Gastroesophageal sphincter (tissue), 4 donors: ENCODE results near the gene CREB1. TPM values are rescaled to one million over a fixed set of nuclear protein-coding genes. Genes with fewer than 3 reads are reported as not detected.
A peak's percentile ranks its signal among the peaks of the same experiment; 100 is the strongest.

Experiments used
- ATAC-seq: fragments of 150-250 bp; one replicate; pipeline ENCODE4 v1.9.1; 2016; ENCODE audit warnings: mild to moderate bottlenecking, moderate library complexity
- H3K27ac ChIP-seq, 4 donors: fragments of 200-600 bp; sonication (generic) in 3 of 4; 1 replicate in 3 of 4; 2 replicates in 1 of 4; pipeline ENCODE4 v1.5.1; 2016 to 2019
- H3K27me3 ChIP-seq: fragments of 200-600 bp; sonication (generic); one replicate; pipeline ENCODE4 v1.5.1; 2019
- H3K36me3 ChIP-seq, 2 donors: fragments of 200-600 bp; sonication (generic); one replicate each; pipeline ENCODE4 v1.5.1; 2019; ENCODE audit warnings: control low read depth in 1 of 2
- H3K4me1 ChIP-seq, 3 donors: fragments of 200-600 bp; sonication (generic); 1 replicate in 2 of 3; 2 replicates in 1 of 3; pipeline ENCODE4 v1.5.1; 2016 to 2019; ENCODE audit warnings: control low read depth in 2 of 3
- H3K4me3 ChIP-seq, 2 donors: fragments of 200-600 bp; sonication (generic); one replicate each; pipeline ENCODE4 v1.5.1; 2019; ENCODE audit warnings: mild to moderate bottlenecking in 1 of 2, moderate library complexity in 1 of 2
- H3K9me3 ChIP-seq, 3 donors: fragments of 200-600 bp; sonication (generic); one replicate each; pipeline ENCODE4 v1.5.1; 2017 to 2019; ENCODE audit warnings: control low read depth in 2 of 3
- CTCF ChIP-seq, 4 experiments: fragments of 200-600 bp in 2 of 4; fragments of 450-650 bp in 2 of 4; sonication (generic) in 1 of 4; IDR thresholded peaks; one replicate each; pipeline ENCODE4 v1.5.1; 2017 to 2019; ENCODE audit warnings: antibody characterized with exemption in 4 of 4, mild to moderate bottlenecking in 2 of 4, moderate library complexity in 2 of 4
- EP300 ChIP-seq: sonication (generic); formaldehyde crosslinking; IDR thresholded peaks from one replicate; pipeline ENCODE4 v1.6.1; 2017; ENCODE audit warnings: antibody characterized with exemption, mild to moderate bottlenecking
- POLR2A ChIP-seq, 2 donors: fragments of 450-650 bp; IDR thresholded peaks; one replicate each; pipeline ENCODE4 v1.6.1; 2017; ENCODE audit warnings: antibody characterized with exemption in 2 of 2, mild to moderate bottlenecking in 2 of 2, moderate library complexity in 1 of 2
- POLR2AphosphoS5 ChIP-seq: sonication (generic); formaldehyde crosslinking; IDR thresholded peaks from one replicate; pipeline ENCODE4 v1.6.1; 2017; ENCODE audit warnings: antibody characterized with exemption
- WGBS, 2 donors: methylation state at CpG; one replicate each; pipeline ENCODE4 v1.1.5; 2018; ENCODE audit warnings: low coverage in 1 of 2; 5-methylcytosine and 5-hydroxymethylcytosine counted together
- total RNA-seq, 4 donors: library from RNA; depleted of rRNA; stranded (reverse); fragments of >200 nt; gene quantifications; one replicate each; pipeline ENCODE4 v1.1.0, GENCODE V29; 2016

The CREB1 gene
- total RNA-seq, 4 donors from 2014 or later = 46.0 to 60.2 (median 57.5) TPM

- no peak for ATAC-seq
- Histone ChIP-seq H3K36me3 (no peaks in the 10 kb centered on the region), H3K4me3 (no peak overlapping the region), H3K4me1 (peaks cover 7 to 26% (median 10%) of the 10 kb centered on the region in 3 donors), H3K27ac (no peak overlapping the region), H3K27me3 (no peaks in the 10 kb centered on the region), H3K9me3 (no peaks in the 10 kb centered on the region)
- 76 to 100% methylated on average over 1 of the region's 1 CpG for WGBS, 2 donors
- TF ChIP-seq POLR2AphosphoS5 (no peak), EP300 (no peak), POLR2A (IDR thresholded peaks at IDR 0.05) (no peak), CTCF (IDR thresholded peaks at IDR 0.05) (no peak)
Measured at GRCh38 chr2:207510148-207510547, 19.6 kb upstream of the CREB1 start.

DNA sequence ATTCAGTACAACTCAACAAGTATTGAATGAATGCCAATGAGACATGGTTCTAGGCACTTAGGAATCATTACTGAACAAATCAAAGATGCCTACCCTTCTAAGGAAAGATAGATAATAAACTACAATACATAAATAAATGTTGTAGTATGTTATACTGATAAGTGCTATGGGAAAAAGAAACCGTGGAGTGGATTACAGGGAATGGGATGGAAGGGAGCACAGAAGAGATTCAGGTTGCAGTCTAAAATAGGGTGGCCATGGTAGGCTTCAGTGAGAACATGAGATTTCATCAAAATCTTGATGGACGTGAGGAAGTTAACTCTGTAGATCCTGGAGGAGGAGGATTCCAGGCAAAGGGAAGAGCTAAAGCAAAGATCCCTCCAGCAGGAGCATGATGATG, 17.9 kb upstream of the CREB1 start:
- WGBS, 2 donors = 64 to 83% methylated on average over 1 to 2 of the region's 2 CpGs
- no peaks in the 10 kb centered on the region for H3K27me3 ChIP-seq
- ATAC-seq = no peak
- TF ChIP-seq POLR2AphosphoS5 = no peak
- H3K9me3 ChIP-seq = no peaks in the 10 kb centered on the region
- H3K36me3 ChIP-seq = no peaks in the 10 kb centered on the region
- no peak overlapping the region for H3K27ac ChIP-seq
- H3K4me1 ChIP-seq = peaks cover 0 to 11% (median 6%) of the 10 kb centered on the region in 3 donors
- H3K4me3 ChIP-seq = no peak overlapping the region

- no peak for TF ChIP-seq POLR2AphosphoS5
- TF ChIP-seq EP300 = no peak
- TF ChIP-seq CTCF (IDR thresholded peaks at IDR 0.05) = no peak
- no peak for TF ChIP-seq POLR2A (IDR thresholded peaks at IDR 0.05)
- Histone ChIP-seq H3K9me3 (no peaks in the 10 kb centered on the region), H3K27ac (no peak overlapping the region), H3K4me1 (peaks cover 0 to 11% (median 6%) of the 10 kb centered on the region in 3 donors), H3K36me3 (no peaks in the 10 kb centered on the region), H3K4me3 (no peak overlapping the region), H3K27me3 (no peaks in the 10 kb centered on the region)
- no peak for ATAC-seq
- WGBS, 2 donors = 94 to 96% methylated on average over 3 of the region's 3 CpGs
Measured at GRCh38 chr2:207512356-207512755, 17.4 kb upstream of the CREB1 start.

- Histone ChIP-seq H3K27me3 (no peaks in the 10 kb centered on the region), H3K4me3 (no peak overlapping the region), H3K36me3 (no peaks in the 10 kb centered on the region), H3K27ac (peak overlapping the region in 3 of 4 donors; percentile 20 to 51 (median 36)), H3K9me3 (no peaks in the 10 kb centered on the region), H3K4me1 (peaks cover 0 to 11% (median 6%) of the 10 kb centered on the region in 3 donors)
- 46 to 58% methylated on average over 7 of the region's 7 CpGs for WGBS, 2 donors
- TF ChIP-seq CTCF (IDR thresholded peaks at IDR 0.05) (no peak), POLR2AphosphoS5 (peak; percentile 39)
- ATAC-seq = peak; percentile 71
Measured at GRCh38 chr2:207513551-207514257, 16.1 kb upstream of the CREB1 start.

- TF ChIP-seq POLR2A (IDR thresholded peaks at IDR 0.05) (no peak), EP300 (no peak), POLR2AphosphoS5 (no peak), CTCF (IDR thresholded peaks at IDR 0.05) (no peak)
- Histone ChIP-seq H3K9me3 (no peaks in the 10 kb centered on the region), H3K36me3 (no peaks in the 10 kb centered on the region), H3K27ac (no peak overlapping the region), H3K4me3 (no peak overlapping the region), H3K27me3 (no peaks in the 10 kb centered on the region), H3K4me1 (peaks cover 0 to 11% (median 6%) of the 10 kb centered on the region in 3 donors)
- WGBS, 2 donors = 61 to 74% methylated on average over 2 of the region's 2 CpGs
- ATAC-seq = no peak
Measured at GRCh38 chr2:207514451-207514850, 15.3 kb upstream of the CREB1 start.
